Hepatocyte (in vitro differentiated cells): Measurements from ENCODE around the gene ENAH. TPM values are rescaled to one million over a fixed set of nuclear protein-coding genes. Genes with fewer than 3 reads are reported as not detected.

Source experiments
- DNase-seq: peaks from one replicate; pipeline ENCODE4 v3.0.0-alpha.2; 2016; ENCODE audit warnings: low spot score
- H2AFZ ChIP-seq: fragments of 200-600 bp; sonication (generic); 2 replicates; pipeline ENCODE4 v1.6.0; 2016; ENCODE audit warnings: antibody characterized with exemption, mild to moderate bottlenecking
- H3K27ac ChIP-seq: fragments of 200-600 bp; sonication (generic); 2 replicates; pipeline ENCODE4 v1.5.1; 2016; ENCODE audit warnings: mild to moderate bottlenecking
- H3K27me3 ChIP-seq: fragments of 200-600 bp; sonication (generic); 2 replicates; pipeline ENCODE4 v1.6.1; 2016
- H3K36me3 ChIP-seq: fragments of 200-600 bp; sonication (generic); replicated peaks from 2 replicates; pipeline ENCODE4 v1.5.1; 2016; ENCODE audit warnings: low read depth; ENCODE audit not compliant: insufficient read depth
- H3K4me1 ChIP-seq: fragments of 200-600 bp; sonication (generic); 2 replicates; pipeline ENCODE4 v1.5.1; 2016; ENCODE audit warnings: mild to moderate bottlenecking, moderate library complexity; ENCODE audit not compliant: insufficient read depth
- H3K4me2 ChIP-seq: fragments of 200-600 bp; sonication (generic); 2 replicates; pipeline ENCODE4 v1.6.0; 2016
- H3K4me3 ChIP-seq: fragments of 200-600 bp; sonication (generic); 2 replicates; pipeline ENCODE4 v1.5.1; 2016; ENCODE audit warnings: mild to moderate bottlenecking
- H3K79me2 ChIP-seq: fragments of 200-600 bp; sonication (generic); 2 replicates; pipeline ENCODE4 v1.6.0; 2017; ENCODE audit warnings: mild to moderate bottlenecking
- H3K9me2 ChIP-seq: fragments of 200-600 bp; sonication (generic); replicated peaks from 2 replicates; pipeline ENCODE4 v1.6.0; 2017; ENCODE audit warnings: mild to moderate bottlenecking; ENCODE audit not compliant: insufficient read depth
- H3K9me3 ChIP-seq: fragments of 200-600 bp; sonication (generic); 2 replicates; pipeline ENCODE4 v1.5.1; 2016; ENCODE audit warnings: low read depth, mild to moderate bottlenecking
- H4K20me1 ChIP-seq: fragments of 200-600 bp; sonication (generic); 2 replicates; pipeline ENCODE4 v1.6.0; 2016; ENCODE audit warnings: mild to moderate bottlenecking; ENCODE audit not compliant: insufficient read depth, poor library complexity, severe bottlenecking
- EZH2 ChIP-seq: fragments of 200-600 bp; sonication (generic); IDR thresholded peaks from 2 replicates; pipeline ENCODE4 v1.6.1; 2016; ENCODE audit warnings: antibody characterized with exemption, mild to moderate bottlenecking, borderline replicate concordance
- EZH2phosphoT487 ChIP-seq: fragments of 200-600 bp; sonication (generic); IDR thresholded peaks from one replicate; pipeline ENCODE4 v1.6.1; 2018; ENCODE audit warnings: antibody characterized with exemption, mild to moderate bottlenecking, low read depth, moderate library complexity; ENCODE audit not compliant: unreplicated experiment, severe bottlenecking
- WGBS: methylation state at CpG from one replicate; pipeline ENCODE4 v1.1.6; 2016; ENCODE audit warnings: low lambda C conversion rate; ENCODE audit errors: missing lambda C conversion rate; 5-methylcytosine and 5-hydroxymethylcytosine counted together
- polyA plus RNA-seq: library from polyadenylated mRNA; unstranded; fragments of >200 nt; fragmentation: Nextera tagmentation; extraction: Ambion mirVana; gene quantifications from 2 replicates; pipeline ENCODE4 v1.2.1, GENCODE V29; 2016
- total RNA-seq: library from RNA; depleted of rRNA; stranded (reverse); fragments of >200 nt; gene quantifications from 2 replicates; pipeline ENCODE4 v1.2.3, GENCODE V29; 2014
- TF ChIP-seq, protein P1 (sequence below): fragments of 200-600 bp; sonication (generic); IDR thresholded peaks from 2 replicates; pipeline ENCODE4 v1.5.1; 2016; ENCODE audit warnings: antibody characterized with exemption, mild to moderate bottlenecking; ENCODE audit not compliant: poor library complexity

The ENAH gene
- total and polyA plus RNA-seq, 2 experiments from 2014 or later = 51.3 to 115 TPM

DNA sequence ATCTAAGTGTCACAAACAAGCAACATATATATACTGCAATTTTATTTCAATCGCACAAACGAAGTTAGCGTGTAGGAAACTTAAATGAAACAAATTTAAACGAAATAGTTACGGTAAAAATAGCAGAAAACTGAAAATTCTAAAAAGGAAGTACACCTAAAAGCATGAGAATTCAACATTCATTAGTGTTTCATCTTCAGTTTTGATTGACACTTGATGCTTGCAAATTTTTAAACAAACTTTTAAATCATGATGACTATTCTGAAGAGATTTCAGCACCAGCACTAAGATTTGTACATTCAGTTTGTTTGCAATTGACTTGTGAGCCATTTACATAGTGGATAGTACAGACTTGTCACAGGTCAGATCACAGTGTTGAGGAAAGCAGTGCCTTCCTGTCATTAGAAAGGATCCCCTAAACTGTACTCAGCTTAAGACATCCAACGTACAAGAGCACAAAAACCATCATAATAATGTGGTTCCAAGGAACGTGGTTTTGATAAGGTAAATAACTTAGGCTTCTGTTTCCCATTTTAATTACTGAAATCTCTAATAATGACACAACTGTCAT, 158.0 kb downstream of the ENAH start:
- Histone ChIP-seq H3K4me1 (no peaks in the 10 kb centered on the region), H3K9me3 (no peaks in the 10 kb centered on the region), H3K27me3 (no peaks in the 10 kb centered on the region), H3K4me2 (no peak overlapping the region), H3K79me2 (no peaks in the 10 kb centered on the region), H3K9me2 (no peaks in the 10 kb centered on the region), H3K4me3 (no peak overlapping the region), H3K36me3 (no peaks in the 10 kb centered on the region), H3K27ac (no peak overlapping the region), H4K20me1 (no peaks in the 10 kb centered on the region), H2AFZ (no peak overlapping the region)
- DNase-seq = no peak
- 73% methylated on average over 7 of the region's 7 CpGs for WGBS
- TF ChIP-seq EZH2phosphoT487 = no peak
- TF ChIP-seq, protein P1, sequence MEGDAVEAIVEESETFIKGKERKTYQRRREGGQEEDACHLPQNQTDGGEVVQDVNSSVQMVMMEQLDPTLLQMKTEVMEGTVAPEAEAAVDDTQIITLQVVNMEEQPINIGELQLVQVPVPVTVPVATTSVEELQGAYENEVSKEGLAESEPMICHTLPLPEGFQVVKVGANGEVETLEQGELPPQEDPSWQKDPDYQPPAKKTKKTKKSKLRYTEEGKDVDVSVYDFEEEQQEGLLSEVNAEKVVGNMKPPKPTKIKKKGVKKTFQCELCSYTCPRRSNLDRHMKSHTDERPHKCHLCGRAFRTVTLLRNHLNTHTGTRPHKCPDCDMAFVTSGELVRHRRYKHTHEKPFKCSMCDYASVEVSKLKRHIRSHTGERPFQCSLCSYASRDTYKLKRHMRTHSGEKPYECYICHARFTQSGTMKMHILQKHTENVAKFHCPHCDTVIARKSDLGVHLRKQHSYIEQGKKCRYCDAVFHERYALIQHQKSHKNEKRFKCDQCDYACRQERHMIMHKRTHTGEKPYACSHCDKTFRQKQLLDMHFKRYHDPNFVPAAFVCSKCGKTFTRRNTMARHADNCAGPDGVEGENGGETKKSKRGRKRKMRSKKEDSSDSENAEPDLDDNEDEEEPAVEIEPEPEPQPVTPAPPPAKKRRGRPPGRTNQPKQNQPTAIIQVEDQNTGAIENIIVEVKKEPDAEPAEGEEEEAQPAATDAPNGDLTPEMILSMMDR = no peak
- TF ChIP-seq EZH2 = no peak

DNA sequence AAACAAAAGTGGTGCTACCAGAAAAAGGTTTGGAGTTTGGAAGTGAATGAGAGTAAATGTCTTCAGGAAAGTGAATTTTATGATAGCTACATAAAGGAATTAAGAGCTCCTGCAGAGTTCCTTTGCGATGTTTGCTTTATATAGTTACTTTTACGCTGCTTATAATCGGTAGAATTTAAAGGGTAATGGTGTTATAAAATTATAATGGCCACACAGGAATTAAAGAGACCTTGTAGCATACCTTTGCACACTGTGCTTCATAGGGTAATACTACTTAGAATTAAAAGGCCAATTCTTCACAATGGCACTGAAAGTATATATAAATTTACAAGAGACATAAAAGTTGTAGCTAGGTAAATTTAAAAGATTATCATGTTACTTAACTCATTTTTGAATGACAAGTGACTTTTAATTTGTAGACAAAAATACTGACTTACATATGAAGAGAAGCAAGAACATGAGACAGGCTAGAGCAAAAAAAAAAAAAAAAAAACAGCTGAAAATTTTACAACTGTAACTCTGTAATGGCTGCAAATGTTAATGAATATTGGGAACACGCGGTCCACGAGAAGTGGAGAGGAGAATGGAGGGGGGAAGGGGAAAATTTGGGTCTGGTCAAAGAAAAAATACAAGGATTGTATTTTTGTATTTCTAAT, 159.2 kb downstream of the ENAH start:
- no peak overlapping the region for H3K4me3 ChIP-seq
- no peaks in the 10 kb centered on the region for H3K9me3 ChIP-seq
- no peaks in the 10 kb centered on the region for H3K4me1 ChIP-seq
- no peak for TF ChIP-seq EZH2
- TF ChIP-seq, protein P1 = no peak
- no peak for TF ChIP-seq EZH2phosphoT487
- H2AFZ ChIP-seq = no peak overlapping the region
- H3K9me2 ChIP-seq = no peaks in the 10 kb centered on the region
- no peaks in the 10 kb centered on the region for H3K79me2 ChIP-seq
- H3K4me2 ChIP-seq = no peak overlapping the region
- no peaks in the 10 kb centered on the region for H4K20me1 ChIP-seq
- no peaks in the 10 kb centered on the region for H3K27me3 ChIP-seq
- no peak overlapping the region for H3K27ac ChIP-seq
- H3K36me3 ChIP-seq = no peaks in the 10 kb centered on the region
- WGBS = 88% methylated on average over 6 of the region's 6 CpGs
- no peak for DNase-seq

DNA sequence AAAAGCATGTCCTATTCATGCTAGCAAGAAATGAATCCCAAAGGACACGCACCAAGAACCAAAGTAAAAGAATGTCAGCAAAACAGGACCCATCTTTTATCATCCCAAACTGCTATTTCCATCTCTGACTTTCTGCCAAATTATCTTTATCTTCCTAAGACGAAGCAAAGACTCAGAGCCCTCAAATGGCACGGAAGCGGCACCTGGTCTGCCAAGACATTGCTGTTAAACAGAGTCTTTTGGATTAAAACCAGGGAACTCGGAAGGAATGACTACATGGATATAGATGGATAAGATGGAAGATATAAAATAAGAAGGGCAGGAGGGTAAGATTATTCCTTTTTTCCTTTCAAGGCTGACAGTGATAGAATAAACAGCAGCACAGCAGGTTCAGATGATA, 164.2 kb downstream of the ENAH start:
- WGBS = 78% methylated on average over 5 of the region's 5 CpGs
- H2AFZ ChIP-seq = no peak overlapping the region
- H3K9me3 ChIP-seq = no peaks in the 10 kb centered on the region
- H3K27me3 ChIP-seq = no peaks in the 10 kb centered on the region
- H3K4me1 ChIP-seq = no peaks in the 10 kb centered on the region
- TF ChIP-seq, protein P1 = no peak
- TF ChIP-seq EZH2phosphoT487 (no peak), EZH2 (no peak)
- H3K79me2 ChIP-seq = no peaks in the 10 kb centered on the region
- H3K4me3 ChIP-seq = no peak overlapping the region
- no peaks in the 10 kb centered on the region for H3K36me3 ChIP-seq
- no peak overlapping the region for H3K4me2 ChIP-seq
- H3K9me2 ChIP-seq = no peaks in the 10 kb centered on the region
- no peak for DNase-seq
- H3K27ac ChIP-seq = no peak overlapping the region
- H4K20me1 ChIP-seq = no peaks in the 10 kb centered on the region
